A673 (cell line): ENCODE measurements around the gene CROCC2.

Experiments used
- EZH2 ChIP-seq: fragments of 200-600 bp; sonication (generic); IDR thresholded peaks from 2 replicates; pipeline ENCODE4 v1.6.1; 2017; ENCODE audit warnings: borderline replicate concordance, low read depth, mild to moderate bottlenecking, mixed read lengths, antibody characterized with exemption, low read length; ENCODE audit not compliant: poor library complexity, severe bottlenecking
- TF ChIP-seq, protein P1 (sequence below): fragments of 300-800, 200-600 bp; sonication (generic); conservative IDR thresholded peaks from 2 replicates; pipeline ENCODE4 v1.5.1; 2017; ENCODE audit warnings: low read depth, mild to moderate bottlenecking, antibody characterized with exemption, low read length, moderate library complexity, mixed read lengths

DNA sequence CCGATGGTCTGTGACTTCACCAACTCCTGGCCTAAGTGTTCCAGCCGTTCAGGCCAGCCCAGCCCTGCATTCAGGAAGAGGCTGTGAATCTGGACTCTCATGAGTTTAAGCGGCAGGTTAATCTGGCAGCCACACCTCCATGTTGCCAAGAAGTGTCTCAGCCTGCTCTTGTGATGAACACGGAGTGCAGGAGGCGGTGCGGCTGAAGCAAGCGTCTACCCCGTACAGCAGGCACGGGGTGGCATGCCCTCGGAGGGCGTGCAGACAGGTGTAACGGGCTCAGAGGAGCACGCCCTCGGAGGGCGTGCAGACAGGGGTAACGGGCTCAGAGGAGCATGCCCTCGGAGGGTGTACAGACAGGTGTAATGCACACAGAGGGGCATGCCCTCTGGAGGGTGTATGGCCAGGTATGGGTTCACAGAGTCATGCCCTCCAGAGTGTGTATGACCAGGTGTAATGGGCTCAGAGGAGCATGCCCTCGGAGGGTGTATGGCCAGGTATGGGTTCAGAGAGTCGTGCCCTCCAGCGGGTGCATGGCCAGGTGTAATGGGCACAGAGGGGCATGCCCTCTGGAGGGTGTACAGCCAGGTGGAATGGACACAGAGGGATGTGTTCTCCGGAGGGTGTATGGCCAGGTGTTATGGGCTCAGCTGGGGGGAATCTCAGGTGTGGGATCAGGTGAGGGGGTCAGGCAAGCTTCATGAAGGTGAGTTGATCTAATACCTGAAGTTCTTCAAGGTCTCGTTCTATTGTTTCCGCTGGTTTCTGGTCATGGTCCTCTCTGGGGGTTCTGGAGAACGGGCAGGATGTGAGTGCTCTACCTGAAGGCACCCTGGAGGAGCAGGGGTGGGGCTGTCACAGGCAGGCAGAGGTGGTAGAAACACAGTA, 22.6 kb downstream of the CROCC2 start:
- TF ChIP-seq, protein P1, sequence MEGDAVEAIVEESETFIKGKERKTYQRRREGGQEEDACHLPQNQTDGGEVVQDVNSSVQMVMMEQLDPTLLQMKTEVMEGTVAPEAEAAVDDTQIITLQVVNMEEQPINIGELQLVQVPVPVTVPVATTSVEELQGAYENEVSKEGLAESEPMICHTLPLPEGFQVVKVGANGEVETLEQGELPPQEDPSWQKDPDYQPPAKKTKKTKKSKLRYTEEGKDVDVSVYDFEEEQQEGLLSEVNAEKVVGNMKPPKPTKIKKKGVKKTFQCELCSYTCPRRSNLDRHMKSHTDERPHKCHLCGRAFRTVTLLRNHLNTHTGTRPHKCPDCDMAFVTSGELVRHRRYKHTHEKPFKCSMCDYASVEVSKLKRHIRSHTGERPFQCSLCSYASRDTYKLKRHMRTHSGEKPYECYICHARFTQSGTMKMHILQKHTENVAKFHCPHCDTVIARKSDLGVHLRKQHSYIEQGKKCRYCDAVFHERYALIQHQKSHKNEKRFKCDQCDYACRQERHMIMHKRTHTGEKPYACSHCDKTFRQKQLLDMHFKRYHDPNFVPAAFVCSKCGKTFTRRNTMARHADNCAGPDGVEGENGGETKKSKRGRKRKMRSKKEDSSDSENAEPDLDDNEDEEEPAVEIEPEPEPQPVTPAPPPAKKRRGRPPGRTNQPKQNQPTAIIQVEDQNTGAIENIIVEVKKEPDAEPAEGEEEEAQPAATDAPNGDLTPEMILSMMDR = no peak
- TF ChIP-seq EZH2 = no peak
